ENCODE results near the gene SPACA4. TPM values are rescaled to one million over a fixed set of nuclear protein-coding genes. Genes with fewer than 3 reads are reported as not detected.

The SPACA4 gene
- total RNA-seq, 1 experiment from 2014 or later: not detected

GRCh38 chr19:48623556-48624066, 17.1 kb downstream of the SPACA4 start:
- Histone ChIP-seq H3K9me3 (no peaks in the 10 kb centered on the region), H3K36me3 (ENCODE audit: control insufficient read depth, insufficient read depth, low read length) (no peaks in the 10 kb centered on the region; the same call in 1 of the 2 replicates), H3K4me3 (ENCODE audit: low read depth, low read length) (peak overlapping the region; percentile 19), H3K27me3 (replicated peaks; ENCODE audit: control insufficient read depth, insufficient read depth, low read length) (no peaks in the 10 kb centered on the region), H3K4me1 (peaks cover 50% of the 10 kb centered on the region)
- no peak for TF ChIP-seq CTCF (IDR thresholded peaks at IDR 0.05; ENCODE audit: insufficient read depth in 1 of 2, low read depth in 1 of 2, low read length in 1 of 2, severe bottlenecking in 1 of 2, unreplicated experiment in 1 of 2)
- Mint-ChIP-seq H3K27me3 (ENCODE audit: insufficient read depth, unreplicated experiment) (no peaks in the 10 kb centered on the region), H3K36me3 (ENCODE audit: insufficient read depth, unreplicated experiment) (peaks cover 64% of the 10 kb centered on the region), H3K4me3 (ENCODE audit: unreplicated experiment) (peak overlapping the region; percentile 87), H3K9me3 (ENCODE audit: unreplicated experiment) (no peaks in the 10 kb centered on the region), H3K4me1 (ENCODE audit: low read depth, unreplicated experiment) (peaks cover 46% of the 10 kb centered on the region), H3K27ac (ENCODE audit: unreplicated experiment) (peak overlapping the region; percentile 87)
- no TSS peak for BruUV-seq (replicated peaks)
- intact Hi-C loops (cut with micrococcal nuclease; ENCODE audit: unreplicated experiment): loop anchor here (1.0 kb wide), 1 partner anchor 10 kb away; no protein-coding TSS in a partner anchor
- ChIA-PET CTCF (interaction anchor here (0.9 to 1.3 kb wide), 5 partner anchors 15 to 232 kb away, joined by 3 to 6 read pairs (median 4); partner anchors contain the start of gene KDELR1), POLR2A (interaction anchor here (0.6 to 1.9 kb wide), 7 partner anchors 10 to 1227 kb away, joined by 3 to 21 read pairs (median 5); partner anchors contain the start of genes DBP, PTOV1, SYNGR4 and TMEM143)
- DNase-seq: no peak

GRCh38 chr19:48624067-48624594, 17.6 kb downstream of the SPACA4 start:
- no peaks in the 10 kb centered on the region for H3K9me3 ChIP-seq
- H3K4me1 ChIP-seq: peaks cover 50% of the 10 kb centered on the region
- POLR2A ChIA-PET: interaction anchor here (0.8 to 1.9 kb wide), 6 partner anchors 9 to 260 kb away, joined by 3 to 21 read pairs (median 6); partner anchors contain the start of genes DBP, SYNGR4 and TMEM143
- H3K27me3 Mint-ChIP-seq (ENCODE audit: insufficient read depth, unreplicated experiment): no peaks in the 10 kb centered on the region
- no peaks in the 10 kb centered on the region for H3K27me3 ChIP-seq (replicated peaks; ENCODE audit: control insufficient read depth, insufficient read depth, low read length)
- H3K27ac Mint-ChIP-seq (ENCODE audit: unreplicated experiment): peak overlapping the region; percentile 87
- H3K4me3 Mint-ChIP-seq (ENCODE audit: unreplicated experiment): peak overlapping the region; percentile 87
- peaks cover 48% of the 10 kb centered on the region for H3K4me1 Mint-ChIP-seq (ENCODE audit: low read depth, unreplicated experiment)
- intact Hi-C loops (cut with micrococcal nuclease; ENCODE audit: unreplicated experiment): loop anchor here (1.0 kb wide), 1 partner anchor 9 kb away; no protein-coding TSS in a partner anchor
- no TSS peak for BruUV-seq (replicated peaks)
- CTCF ChIA-PET: interaction anchor here (0.6 to 1.3 kb wide), 6 partner anchors 15 to 233 kb away, joined by 3 to 6 read pairs (median 4); partner anchors contain the start of gene KDELR1
- H3K36me3 Mint-ChIP-seq (ENCODE audit: insufficient read depth, unreplicated experiment): peaks cover 64% of the 10 kb centered on the region
- H3K9me3 Mint-ChIP-seq (ENCODE audit: unreplicated experiment): no peaks in the 10 kb centered on the region
- H3K4me3 ChIP-seq (ENCODE audit: low read depth, low read length): peak overlapping the region; percentile 63
- no peaks in the 10 kb centered on the region; the same call in 1 of the 2 replicates for H3K36me3 ChIP-seq (ENCODE audit: control insufficient read depth, insufficient read depth, low read length)
- DNase-seq: peak; percentile 99
- TF ChIP-seq CTCF (IDR thresholded peaks at IDR 0.05; ENCODE audit: insufficient read depth in 1 of 2, low read depth in 1 of 2, low read length in 1 of 2, severe bottlenecking in 1 of 2, unreplicated experiment in 1 of 2): no peak

- no peaks in the 10 kb centered on the region for H3K27me3 Mint-ChIP-seq (ENCODE audit: insufficient read depth, unreplicated experiment)
- peaks cover 40% of the 10 kb centered on the region for H3K4me1 Mint-ChIP-seq (ENCODE audit: low read depth, unreplicated experiment)
- H3K36me3 ChIP-seq (ENCODE audit: control insufficient read depth, insufficient read depth, low read length): no peaks in the 10 kb centered on the region; the same call in 1 of the 2 replicates
- POLR2A ChIA-PET: interaction anchor here (1.8 to 1.9 kb wide), 2 partner anchors 8 to 13 kb away, joined by 17 to 21 read pairs; partner anchors contain the start of gene DBP
- peak overlapping the region; percentile 63 for H3K4me3 ChIP-seq (ENCODE audit: low read depth, low read length)
- DNase-seq: peak; percentile 83 to 84
- peak overlapping the region; percentile 87 for H3K4me3 Mint-ChIP-seq (ENCODE audit: unreplicated experiment)
- TSS peak; percentile 14 for BruUV-seq (replicated peaks)
- H3K36me3 Mint-ChIP-seq (ENCODE audit: insufficient read depth, unreplicated experiment): peaks cover 65% of the 10 kb centered on the region
- intact Hi-C loops (cut with micrococcal nuclease; ENCODE audit: unreplicated experiment): loop anchor here (1.0 kb wide), 1 partner anchor 8 kb away; no protein-coding TSS in a partner anchor
- no peaks in the 10 kb centered on the region for H3K9me3 ChIP-seq
- peaks cover 45% of the 10 kb centered on the region for H3K4me1 ChIP-seq
- no peak for TF ChIP-seq CTCF (IDR thresholded peaks at IDR 0.05; ENCODE audit: insufficient read depth in 1 of 2, low read depth in 1 of 2, low read length in 1 of 2, severe bottlenecking in 1 of 2, unreplicated experiment in 1 of 2)
- peak overlapping the region; percentile 87 for H3K27ac Mint-ChIP-seq (ENCODE audit: unreplicated experiment)
- CTCF ChIA-PET: no interaction called here
- H3K9me3 Mint-ChIP-seq (ENCODE audit: unreplicated experiment): no peaks in the 10 kb centered on the region
- no peaks in the 10 kb centered on the region for H3K27me3 ChIP-seq (replicated peaks; ENCODE audit: control insufficient read depth, insufficient read depth, low read length)
Measured at GRCh38 chr19:48624791-48625723, 18.5 kb downstream of the SPACA4 start.
